ENCODE results near the gene ELP1.
"Not testable (repeated sequence)": the region's sequence is repeated elsewhere in the genome, so short reads cannot be mapped to it uniquely, and the experiment has no call there.

ELP1 gene

GRCh38 chr9:108933718-108934322 lies at the start of gene ELP1:
Gene ELP1, minus strand, starts transcription at chr9:108934124. Its CDS starts 2,978 bp downstream, at chr9:108931146.
- no peak for FAIRE-seq

- no peak for FAIRE-seq
Measured at GRCh38 chr9:108980893-108981292, 47.0 kb upstream of the ELP1 start.

- FAIRE-seq = no peak
Measured at GRCh38 chr9:108978205-108978604, 44.3 kb upstream of the ELP1 start.

- FAIRE-seq = no peak
Measured at GRCh38 chr9:108973895-108974294, 40.0 kb upstream of the ELP1 start.

GRCh38 chr9:108972626-108973209 lies 38.8 kb upstream of the ELP1 start:
- no peak for FAIRE-seq

GRCh38 chr9:108972186-108972585 lies 38.3 kb upstream of the ELP1 start:
- no peak for FAIRE-seq

- not testable (repeated sequence) for FAIRE-seq
Measured at GRCh38 chr9:108971392-108971791, 37.5 kb upstream of the ELP1 start.

- FAIRE-seq = no peak
Measured at GRCh38 chr9:108967916-108968315, 34.0 kb upstream of the ELP1 start.

GRCh38 chr9:108963459-108964143 lies 29.7 kb upstream of the ELP1 start:
- FAIRE-seq = no peak

- FAIRE-seq = no peak
Measured at GRCh38 chr9:108961151-108961550, 27.2 kb upstream of the ELP1 start.

- FAIRE-seq = no peak
Measured at GRCh38 chr9:108960331-108960730, 26.4 kb upstream of the ELP1 start.

- FAIRE-seq = no peak
Measured at GRCh38 chr9:108956631-108957026, 22.7 kb upstream of the ELP1 start.

- no peak for FAIRE-seq
Measured at GRCh38 chr9:108956022-108956630, 22.2 kb upstream of the ELP1 start.

- FAIRE-seq = peak; percentile 98
Measured at GRCh38 chr9:108953983-108954574, 20.2 kb upstream of the ELP1 start.

GRCh38 chr9:108951578-108951977 lies 17.7 kb upstream of the ELP1 start:
- no peak for FAIRE-seq

GRCh38 chr9:108950168-108950567 lies 16.2 kb upstream of the ELP1 start:
- no peak for FAIRE-seq

- FAIRE-seq = no peak
Measured at GRCh38 chr9:108939975-108940374, 6.1 kb upstream of the ELP1 start.

- FAIRE-seq = no peak
Measured at GRCh38 chr9:108937561-108938305, 3.8 kb upstream of the ELP1 start.

GRCh38 chr9:108934323-108934893 lies 484 bp upstream of the ELP1 start, which contains the start of gene ABITRAM:
Gene ABITRAM, plus strand, starts transcription at chr9:108934400. Its CDS starts 87 bp downstream, at chr9:108934487.
- FAIRE-seq = no peak

GRCh38 chr9:108933231-108933717 lies 650 bp downstream of the ELP1 start:
- FAIRE-seq = no peak

GRCh38 chr9:108928386-108928785 lies 5.5 kb downstream of the ELP1 start:
- FAIRE-seq = no peak

GRCh38 chr9:108924466-108924865 lies 9.5 kb downstream of the ELP1 start:
- no peak for FAIRE-seq
